Amygdala (tissue), 56 donors: ENCODE data around the gene LRRC1.

ENCODE experiments used
- DNase-seq, 56 donors: peaks; one replicate each; lab custom pipeline; 2025; lab: John Stamatoyannopoulos, UW

LRRC1 gene

DNA sequence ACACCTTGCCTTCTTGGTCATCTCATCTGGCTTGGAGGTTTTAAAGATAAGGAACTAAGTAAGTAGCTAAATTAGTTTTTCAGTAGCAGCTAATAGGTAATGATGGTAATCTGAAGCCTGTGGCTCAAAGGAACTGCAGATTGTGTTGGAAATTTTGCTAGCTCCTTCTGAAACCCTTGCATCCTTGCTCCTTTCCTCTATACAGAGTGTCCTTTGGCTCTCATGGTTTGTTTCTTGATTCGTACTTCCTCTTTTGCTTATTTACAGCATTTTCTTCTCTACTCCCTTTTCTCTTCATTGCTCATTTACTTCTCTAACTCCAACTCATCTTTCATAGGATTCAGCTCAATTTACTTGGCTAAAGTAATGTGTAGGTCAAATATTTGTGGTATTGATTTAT lies 19.0 kb downstream of the LRRC1 start:
- DNase-seq, result no peak

DNA sequence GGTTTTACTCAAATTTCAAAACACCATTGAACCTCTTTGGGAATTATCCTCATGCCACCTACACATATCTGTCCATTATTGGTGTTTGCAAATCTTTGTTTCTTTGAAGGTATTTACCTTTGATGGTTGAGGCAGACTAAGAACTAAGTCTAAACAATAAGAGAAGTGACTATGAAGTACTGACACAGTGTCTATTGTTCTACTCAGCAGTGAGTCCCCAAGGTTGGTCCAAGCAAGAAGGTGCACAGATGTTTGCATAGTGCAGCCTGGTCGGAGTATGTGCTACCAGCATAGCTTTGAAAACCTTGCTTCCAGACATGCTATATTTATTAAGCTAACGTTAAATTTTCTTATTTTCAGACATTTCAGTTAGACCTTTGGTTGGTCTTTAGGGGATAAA lies 19.5 kb downstream of the LRRC1 start:
- DNase-seq, result no peak

DNA sequence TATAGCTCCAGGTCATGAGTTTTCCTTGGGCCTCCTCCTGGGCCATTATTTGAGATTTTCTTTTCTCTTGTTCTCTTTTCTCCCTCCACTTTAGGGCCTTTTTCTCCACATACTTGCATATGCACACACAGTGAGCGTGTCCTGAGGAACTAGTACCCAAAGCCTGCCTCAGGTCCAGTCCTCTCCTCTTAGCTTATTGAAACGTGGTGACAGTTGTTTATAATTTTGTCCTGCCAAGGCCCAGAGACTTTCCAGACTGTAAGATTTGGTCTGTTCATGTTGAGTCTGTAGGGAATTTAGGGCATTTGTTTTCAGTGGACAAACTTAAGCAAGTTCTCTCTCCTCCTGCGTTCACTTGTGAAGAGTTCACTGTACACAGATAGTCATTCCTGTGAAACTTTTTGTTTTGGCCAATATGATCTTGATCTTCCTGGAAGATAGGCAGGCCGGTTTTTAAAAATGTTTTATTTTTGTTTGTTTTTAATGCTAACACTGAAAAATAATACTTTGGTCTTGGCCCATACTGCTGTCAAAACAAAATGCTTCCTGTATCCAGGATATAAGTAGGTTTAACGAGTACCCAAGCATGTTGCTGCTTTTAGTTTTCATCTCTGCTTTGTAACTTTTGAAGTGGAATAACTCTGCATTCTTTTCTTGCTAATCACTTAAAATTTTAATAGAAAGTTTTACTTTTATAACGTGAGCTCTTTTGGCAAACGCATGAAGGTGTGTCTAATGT lies 20.7 kb downstream of the LRRC1 start:
- DNase-seq, result no peak

DNA sequence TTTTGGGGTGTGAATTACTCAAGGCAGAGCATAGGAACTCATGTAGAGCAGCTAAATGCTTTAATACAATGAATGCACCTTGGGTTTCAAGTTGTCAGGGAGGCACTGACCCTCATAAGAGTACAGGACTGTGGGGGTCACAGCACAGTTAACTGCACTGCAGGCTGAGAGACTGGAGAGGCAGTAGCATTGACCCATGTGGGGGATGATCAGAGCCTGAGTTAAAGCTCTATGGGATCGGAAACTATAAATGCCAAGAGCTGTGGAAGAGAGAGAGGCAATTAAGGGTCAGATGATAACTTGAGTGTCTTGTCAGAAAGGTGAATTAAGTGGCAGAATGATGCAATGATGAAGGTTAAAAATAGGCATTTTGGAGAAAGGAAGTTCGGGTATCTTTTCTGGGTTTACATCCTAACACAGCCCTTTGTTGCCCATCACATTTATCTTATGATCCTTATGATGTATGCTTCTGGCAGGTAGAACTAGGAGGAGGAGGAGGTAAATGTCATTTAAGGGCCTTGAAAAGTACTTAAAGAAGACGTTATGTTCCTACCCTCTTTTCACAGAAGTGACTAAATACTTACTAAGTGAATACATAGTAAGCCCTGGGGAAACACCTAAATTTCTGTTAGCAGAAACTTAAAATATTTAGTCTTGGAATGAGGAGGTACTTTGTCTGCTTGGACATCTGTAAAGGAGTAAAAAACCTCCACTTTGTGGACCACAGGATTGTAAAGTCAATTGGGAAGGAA lies 24.2 kb downstream of the LRRC1 start:
- DNase-seq, result no peak

DNA sequence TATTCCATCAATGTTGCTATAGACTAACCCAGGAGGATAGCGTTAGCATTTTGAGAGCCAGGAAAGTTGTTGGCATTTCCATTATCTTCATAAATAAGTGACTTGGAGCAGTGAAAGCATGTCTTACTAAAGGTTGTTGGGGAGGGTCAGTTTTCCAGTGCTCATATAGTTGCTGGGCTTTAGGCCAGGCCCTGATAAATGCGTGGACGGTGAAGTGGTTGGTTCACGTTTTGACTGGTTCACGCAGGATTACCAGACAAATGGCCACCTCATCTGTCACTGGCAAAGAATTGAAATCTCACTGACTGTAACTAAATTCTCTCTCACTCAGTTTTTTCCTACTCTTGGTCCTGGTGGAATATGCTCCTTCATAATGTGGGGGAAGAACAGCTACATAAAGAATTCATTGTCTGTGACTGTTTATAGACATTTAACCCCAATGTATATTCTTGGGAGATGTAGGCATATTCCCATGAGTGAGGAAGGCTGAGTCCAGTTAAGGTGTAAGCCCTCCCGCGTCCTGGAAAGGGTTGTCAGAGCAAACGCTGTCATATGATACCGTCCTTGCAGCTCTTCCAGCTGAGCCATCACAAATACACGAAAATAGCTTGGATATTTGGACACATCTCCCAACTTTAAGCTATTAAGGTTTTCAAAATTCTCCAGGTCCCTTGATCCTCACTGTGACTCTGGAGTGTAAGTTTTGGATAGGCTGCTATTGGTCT lies 27.8 kb downstream of the LRRC1 start:
- no peak for DNase-seq

DNA sequence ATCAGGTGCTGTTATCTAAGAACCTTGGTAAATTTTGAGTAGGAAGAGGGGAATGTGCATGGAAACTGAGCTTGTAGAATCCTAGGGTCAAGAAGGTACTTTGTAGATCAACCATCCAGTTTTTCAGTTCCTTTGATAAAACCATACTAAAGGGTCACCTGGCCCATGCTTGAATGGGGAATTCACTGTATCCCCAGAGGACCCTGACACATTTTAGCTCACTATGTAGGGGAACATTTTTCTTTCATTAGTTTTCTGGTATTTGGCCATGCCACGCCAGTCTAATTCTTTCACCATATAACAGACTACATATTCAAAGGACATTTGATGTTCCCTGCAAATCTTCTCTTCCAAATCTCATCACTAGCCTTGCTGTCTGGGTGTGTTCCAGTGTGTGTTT lies 29.9 kb downstream of the LRRC1 start:
- DNase-seq, result no peak

DNA sequence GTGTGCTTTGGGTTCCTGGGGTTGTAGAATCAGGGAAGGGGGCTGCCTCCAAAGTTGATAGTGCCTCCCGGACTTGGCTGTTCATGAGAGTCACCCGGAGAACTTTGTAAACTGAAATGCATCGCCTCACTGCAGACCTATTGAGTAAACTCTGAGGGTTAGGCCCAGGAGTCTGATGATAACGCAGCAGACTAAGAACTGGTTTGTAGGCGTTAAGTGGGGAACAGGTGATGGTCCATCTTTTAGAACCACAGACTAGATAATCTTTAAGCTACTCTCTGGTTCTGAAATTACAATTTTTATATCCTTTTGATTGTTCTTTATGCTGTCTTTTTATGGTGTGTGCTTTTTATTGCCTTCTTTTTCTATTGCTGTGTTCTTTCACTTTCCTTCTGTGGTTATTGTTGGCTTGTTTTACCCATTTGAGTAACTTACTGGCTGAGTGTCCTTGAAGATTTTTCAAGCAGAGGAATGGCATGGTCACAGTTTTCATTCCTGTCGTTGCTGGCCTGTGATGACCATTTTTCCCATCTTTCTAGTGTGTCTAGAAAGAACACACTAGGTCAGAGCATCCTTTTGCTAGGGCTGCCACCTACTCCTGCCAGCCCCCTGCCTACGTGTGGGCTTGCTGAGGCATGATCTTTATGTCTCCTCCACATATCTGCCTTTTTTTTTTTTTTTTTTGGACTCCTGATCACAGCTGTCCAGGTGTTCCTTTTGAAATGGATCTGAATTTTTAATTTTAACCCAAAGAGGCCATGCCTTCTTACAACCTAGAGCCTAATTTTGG lies 30.9 kb downstream of the LRRC1 start:
- DNase-seq, result no peak

DNA sequence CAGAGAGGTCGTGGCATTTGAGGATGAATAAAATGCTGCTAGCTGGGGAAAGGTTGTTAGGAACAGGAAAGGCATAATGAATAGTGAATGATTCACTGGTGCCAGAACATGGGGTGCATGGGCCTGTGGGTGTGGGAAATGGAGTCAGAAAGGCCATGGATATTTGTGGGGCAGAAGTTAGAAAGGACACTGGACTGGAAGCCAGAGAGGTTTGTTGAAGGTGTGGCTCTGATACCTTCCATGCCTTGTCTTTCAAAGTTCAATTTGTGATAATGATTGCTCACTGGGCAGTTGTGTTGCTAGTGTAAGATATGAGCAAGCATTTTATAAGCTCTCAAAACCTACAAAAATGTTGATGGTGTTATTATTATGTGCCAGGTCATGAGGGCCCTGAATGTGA lies 32.7 kb downstream of the LRRC1 start:
- DNase-seq, result no peak

DNA sequence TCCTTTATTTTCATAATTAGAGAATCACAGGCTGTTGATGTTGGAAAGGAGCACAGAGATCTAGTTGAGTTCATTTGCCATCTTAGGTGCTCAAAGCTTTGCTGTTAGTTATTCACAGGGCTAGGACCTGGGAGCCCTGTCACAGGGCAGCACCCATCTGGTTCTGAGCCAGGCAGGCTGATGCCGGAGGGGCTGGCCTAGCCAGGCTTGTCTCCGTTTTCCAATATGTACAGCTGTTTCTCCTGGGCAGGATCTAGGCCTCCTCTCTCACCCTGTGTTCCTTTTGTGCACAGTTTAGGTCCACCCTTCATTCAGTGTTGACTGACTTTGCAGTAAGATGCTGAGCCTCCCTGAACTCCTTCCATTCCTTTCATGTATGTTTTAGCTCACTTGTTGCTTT lies 33.4 kb downstream of the LRRC1 start:
- DNase-seq, result no peak

DNA sequence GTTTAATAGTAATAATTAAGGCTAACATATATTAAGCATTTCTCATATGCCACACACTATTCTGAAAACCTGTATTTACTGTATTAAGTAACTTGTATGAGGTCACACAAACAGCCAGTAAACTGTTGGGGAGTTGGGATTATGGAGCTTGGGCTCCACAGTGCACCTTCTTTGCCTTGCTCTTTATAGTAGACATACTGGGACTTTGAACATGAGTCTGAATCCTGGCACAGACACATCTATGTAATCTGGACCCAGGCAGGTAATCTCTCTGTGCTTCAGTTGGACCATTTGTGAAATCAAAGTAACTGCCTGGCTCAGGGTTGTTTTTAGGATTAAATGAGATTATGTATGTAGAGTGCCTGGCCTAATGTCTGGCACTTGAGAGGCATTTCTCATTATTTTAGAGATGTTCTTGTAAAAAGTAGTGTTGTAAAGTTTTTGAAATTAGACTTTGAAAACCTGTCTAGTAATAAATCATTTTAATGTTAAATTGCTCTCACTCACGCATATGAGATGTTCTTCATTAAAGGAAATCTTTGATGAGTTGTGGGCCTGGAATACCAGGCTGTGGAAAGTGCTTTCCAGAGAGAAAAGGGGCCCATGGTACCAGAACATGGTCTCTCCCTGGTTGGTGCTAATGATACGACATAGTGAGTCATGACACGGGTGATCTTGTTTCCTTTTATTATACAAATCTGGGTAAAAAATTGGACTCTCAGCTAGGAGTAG lies 34.3 kb downstream of the LRRC1 start:
- DNase-seq, result no peak

DNA sequence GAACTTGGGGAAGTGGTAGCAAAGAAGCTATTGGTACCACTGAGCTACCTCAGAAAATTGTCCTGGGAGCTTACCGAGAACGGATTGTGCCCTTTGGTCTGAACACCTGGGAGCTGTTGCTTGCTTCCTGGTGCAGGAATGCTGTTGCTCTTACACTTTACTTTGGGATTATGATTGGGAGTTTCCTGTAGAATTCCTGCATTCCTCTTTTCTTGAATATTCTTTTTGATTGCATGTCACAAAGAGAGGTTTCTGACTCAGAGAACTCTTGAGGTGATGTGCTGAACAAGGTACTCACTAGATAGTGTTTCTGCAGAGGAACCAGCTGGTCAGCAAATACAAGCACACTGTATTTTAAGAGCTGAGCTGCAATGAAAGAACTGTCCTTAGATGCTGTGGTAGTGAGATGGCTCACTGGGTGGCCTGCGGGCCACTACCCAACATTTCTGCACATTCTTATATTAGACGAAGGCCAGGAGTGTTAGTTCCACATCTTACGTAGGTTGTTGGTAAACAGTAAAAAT lies 35.0 kb downstream of the LRRC1 start:
- no peak for DNase-seq

DNA sequence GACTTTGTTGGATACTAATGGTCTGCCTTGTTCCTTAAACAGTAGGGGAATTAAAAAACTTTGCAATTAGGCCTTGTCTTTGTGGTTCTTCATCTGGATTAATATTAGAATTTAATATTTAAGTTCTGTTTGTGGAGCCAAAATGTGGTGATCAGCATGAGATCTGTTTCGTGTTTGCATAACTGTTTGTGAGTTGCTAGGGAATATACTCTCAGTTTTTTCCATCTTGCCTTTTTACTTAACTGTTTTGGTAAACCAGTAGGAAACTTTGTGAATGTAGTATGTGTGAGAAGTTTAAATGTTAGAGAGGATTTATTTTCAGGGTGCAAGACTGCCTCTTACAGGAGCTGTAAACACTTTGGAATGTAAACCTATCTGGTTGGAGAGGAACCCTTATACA lies 35.6 kb downstream of the LRRC1 start:
- no peak for DNase-seq

DNA sequence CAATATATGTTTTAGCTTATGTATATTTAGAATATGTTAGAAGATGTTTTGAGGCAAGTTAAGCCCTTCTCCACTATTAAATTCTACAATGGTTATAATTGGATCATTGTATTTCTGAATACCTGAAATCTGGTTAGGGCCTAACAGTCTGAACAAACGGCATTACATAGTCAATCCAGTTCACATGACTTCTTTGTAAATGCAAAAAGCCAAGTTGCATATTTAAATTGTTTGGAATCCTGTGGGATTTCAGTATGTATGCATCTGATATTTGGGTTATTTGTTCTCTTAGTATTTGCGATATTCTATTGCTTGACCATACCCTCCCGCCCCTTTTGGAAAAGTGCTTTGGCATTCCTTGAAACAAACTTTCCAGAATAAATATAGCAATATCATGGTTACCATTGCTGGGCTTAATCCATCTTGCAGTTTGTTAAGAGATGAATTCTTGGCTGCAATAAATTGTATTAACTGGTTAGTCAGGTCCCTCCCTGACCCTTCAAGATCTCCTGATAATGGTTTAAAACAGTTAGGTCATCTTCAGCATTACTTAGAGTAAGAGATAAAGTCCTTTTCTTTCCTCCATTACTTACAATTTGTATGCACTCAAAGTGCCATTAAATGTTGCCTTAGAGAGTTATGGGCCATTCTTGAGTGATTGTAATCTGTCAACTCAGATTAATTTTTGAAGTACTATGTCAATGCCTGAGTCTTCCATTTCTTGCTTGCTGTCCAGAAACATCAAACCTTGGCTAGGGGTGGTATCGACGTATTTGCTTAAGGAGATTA lies 36.5 kb downstream of the LRRC1 start:
- no peak for DNase-seq

DNA sequence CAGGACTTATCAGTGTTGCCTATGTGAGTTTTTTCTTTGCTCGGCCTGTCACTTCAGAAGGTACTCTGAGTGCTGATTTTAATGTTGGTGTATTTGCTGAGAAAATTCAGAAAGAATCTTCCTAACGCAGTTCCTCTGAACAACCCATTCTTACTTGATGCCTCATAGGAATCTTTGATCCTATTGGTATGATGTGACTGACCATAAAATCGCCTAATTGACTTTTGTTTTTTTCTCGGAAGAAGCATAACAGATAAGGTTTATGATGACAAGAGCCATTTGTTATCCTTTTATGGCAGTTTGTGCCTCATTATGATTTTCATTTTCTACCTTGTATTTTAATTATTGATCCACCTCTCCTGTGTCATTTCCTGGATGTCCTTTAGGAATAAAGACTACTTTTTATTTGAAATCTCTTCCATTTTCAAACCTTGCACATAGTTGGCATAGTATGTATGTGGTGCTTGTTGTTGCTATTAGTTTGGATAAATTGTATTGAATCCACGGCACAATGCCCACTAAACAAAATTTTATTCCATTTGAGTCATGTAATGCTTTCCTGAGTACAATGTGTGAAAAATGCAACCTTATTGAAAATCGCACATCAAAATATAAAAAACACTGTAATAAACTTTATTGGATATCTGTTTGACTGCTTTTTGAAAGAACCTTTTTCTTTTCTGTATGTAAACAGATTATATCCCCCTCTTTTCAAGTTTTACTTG lies 37.3 kb downstream of the LRRC1 start:
- DNase-seq, result no peak

DNA sequence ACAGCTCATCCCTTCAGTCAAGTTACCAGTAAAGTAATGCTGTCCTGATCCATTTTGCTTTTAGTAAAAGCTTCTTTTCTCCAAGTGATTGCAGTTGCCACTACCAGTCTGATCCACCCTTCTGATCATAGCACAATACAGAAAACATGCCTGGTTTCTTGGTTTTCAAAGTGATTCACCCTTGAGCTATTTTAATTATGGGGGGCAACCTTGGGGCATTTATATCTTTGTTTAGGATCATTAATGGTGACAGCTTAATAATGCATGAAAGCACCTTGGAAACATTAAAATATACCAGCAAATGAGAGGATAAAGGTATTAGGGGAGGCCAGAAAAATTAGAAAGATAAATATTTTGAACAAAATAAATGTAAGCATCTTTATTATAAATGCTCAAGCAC lies 38.4 kb downstream of the LRRC1 start:
- no peak for DNase-seq

DNA sequence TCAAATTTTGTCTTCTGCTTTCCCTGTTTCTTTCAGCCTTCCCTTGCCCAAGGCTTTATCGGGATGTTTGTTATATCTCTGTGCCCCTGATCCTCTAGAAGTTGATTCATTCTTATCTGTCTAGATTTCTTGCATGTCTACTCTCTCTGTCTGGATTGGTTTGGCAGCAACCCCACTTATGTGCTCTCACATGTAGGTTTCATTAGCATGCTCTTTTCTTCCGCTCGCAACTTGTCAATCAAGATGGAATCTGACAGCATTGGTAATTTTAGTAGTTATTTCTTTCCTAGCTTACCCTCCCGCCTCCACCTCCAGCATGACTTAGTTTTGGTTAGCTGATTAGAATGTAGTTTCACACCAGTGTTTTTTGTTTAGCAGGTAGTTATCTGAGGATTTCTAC lies 39.3 kb downstream of the LRRC1 start:
- DNase-seq, result no peak

DNA sequence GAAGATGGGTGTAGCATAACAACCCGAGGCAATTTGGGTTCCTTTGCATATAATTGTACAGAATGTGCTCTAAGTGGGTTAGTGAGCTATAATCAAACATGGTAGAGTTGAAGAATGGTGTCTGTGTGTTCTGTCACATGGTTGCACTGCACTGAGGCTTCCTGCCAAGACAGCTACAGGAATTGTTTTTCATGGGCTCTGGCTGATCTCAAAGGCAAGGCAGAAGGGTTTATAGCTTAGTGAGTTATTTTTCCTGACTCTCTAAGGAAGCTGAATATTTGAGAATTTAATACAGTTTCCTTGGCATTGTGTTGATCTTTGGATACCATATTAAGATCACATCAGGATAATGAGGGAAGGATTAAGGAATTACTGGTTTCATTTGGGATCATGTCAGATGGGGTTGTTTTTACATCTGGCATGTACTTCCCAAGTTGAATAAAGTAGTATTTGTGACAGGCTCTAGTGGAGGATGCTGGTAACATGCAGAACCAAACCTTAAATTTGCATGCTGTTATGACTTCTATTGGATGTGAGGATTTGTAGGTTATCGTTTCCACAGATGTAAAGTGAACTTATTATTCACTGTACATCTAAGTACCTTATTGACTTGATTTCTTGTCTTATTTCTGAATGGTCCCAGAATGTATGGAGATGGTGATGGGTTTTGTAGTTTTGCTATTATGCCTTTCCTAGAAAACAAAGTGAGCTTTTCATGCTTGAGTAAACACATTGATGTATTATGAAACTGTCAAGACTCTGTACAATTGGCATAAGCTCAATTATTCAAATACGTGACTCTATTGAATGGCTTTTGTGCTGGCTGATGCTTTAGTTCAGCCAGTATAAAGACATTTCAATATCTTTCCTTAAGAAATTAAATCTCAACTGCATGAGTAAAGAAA lies 43.3 kb downstream of the LRRC1 start:
- DNase-seq, result peak in 42 of 56 donors; percentile 2 to 78 (median 32)
